GM19351 (cell line): ENCODE data around the gene PALD1.
"Not testable (repeated sequence)": the region's sequence is repeated elsewhere in the genome, so short reads cannot be mapped to it uniquely, and the experiment has no call there.

Experiments used
- ATAC-seq: cut with Tn5 transposase; IDR thresholded peaks from one replicate; pipeline ENCODE4 v1.9.1; 2021; ENCODE audit warnings: mild to moderate bottlenecking, moderate library complexity; ENCODE audit not compliant: unreplicated experiment

The PALD1 gene

DNA sequence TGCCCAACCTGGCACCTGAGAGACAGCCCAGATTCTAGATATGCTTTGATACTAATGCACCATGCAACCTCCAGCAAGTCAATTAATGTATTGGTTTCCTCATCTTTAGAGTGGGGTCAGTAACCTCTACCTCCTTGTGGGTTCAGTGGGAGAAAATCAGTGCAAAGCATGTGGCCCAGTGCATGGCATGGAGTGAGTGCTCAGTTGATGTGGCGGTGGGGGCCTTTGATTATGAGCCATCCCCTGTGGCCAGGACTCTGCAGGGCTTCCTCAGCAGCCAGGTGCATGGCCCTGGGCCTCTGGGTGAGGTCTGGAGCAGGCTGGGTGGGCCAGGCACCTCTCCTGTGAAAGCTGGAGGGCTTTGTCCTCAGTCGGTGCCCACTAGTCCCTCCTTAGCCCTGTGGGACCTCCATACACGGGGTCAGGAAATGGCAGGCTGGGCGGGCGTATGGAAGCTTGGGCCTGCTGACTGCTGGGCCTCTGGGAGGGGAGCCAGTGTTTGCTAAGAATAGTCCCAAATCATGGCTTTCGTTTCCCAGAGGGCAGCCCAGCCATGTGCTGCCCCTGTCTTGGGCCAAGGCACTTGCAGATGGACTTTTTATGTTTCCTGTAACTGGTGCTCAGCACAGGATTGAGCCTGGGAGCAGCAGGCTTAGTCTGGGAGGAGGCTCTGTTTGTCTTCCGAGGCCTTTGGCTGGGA lies 3.4 kb downstream of the PALD1 start:
- no peak for ATAC-seq

DNA sequence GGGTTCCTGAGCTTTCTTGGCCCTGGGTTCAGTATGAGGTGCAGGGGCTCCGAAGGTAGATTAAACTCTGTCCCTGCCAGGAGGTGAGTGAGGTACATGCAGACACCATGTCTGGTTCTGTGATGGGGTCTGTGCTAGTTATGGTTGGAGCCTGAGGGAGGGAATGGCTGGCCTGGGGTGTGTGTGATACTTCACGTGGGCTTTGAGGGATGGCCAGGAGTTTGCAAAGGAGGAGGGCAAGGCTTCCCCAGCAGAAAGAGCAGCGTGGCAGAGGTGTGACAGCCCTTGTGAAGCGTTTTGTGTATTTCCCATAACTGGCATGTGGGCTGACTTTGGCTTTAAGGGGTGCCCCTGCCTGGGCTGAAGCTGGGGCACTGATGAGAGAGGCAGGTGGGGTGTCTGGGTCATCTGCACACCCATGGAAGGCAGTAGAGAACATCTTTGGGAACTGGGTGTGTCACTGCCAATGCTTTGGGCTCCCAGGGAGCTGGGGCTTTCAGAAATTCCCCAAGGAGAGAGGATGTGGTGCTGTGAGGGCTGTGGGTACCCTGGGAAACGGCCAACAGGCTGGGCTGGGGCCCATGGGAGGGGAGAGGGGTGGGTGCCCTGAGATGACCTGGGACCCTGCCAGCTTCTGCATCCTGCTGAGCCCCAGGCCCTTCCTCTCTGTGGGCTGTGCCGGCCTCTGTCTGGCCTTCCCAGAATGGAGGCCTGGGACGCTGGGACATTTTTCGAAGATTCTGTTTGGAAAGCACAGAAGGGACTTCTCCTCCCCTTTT lies 4.6 kb downstream of the PALD1 start:
- ATAC-seq, result no peak

DNA sequence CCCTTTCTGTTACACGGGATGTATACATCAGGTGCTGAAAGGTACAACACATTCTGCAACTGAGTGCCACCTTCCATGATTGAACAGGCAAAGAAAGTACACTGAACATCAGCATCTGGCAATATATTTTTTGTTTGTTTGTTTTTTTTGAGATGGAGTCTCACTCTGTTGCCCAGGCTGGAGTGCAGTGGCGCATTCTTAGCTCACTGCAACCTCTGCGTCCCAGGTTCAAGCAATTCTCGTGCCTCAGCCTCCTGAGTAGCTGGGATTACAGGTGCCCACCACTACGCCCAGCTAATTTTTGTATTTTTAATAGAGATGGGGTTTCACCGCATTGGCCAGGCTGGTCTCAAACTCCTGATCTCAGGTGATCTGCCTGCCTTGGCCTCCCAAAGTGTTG lies 5.3 kb downstream of the PALD1 start:
- not testable (repeated sequence) for ATAC-seq

DNA sequence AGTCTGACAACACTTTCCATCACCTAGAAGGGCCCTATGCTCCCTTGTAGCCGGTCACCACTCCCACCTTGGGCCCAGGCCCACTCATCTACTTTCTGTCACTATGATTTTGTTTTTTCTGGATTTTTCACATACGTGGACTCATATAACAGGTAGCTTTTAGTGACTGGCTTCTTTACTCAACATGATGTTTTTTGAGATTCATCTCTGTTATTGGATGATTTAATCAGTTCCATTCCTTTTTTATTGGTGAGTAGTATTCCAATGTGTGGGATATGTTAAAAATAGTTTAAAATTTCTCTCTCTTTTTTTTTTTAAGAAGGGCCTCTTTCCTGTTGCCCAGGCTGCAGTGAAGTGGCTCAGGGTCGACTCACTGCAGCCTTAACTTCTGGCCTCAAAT lies 9.3 kb downstream of the PALD1 start:
- ATAC-seq, result no peak

DNA sequence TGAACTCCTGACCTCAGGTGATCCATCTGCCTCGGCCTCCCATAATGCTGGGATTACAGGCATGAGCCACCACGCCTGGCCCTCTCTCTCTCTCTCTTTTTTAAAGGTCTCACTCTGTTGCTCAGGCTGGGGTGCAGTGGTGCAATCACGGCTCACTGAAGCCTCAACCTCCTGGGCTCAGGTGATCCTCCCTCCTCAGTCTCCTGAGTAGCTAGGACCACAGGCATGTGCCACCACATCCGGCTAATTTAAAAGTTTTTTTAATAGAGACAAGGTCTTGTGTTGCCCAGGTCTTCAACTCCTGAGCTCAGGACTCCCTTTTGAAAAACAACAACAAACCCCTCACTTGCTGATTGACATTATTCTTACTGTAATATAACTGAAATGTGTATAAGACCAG lies 11.6 kb downstream of the PALD1 start:
- no peak for ATAC-seq

DNA sequence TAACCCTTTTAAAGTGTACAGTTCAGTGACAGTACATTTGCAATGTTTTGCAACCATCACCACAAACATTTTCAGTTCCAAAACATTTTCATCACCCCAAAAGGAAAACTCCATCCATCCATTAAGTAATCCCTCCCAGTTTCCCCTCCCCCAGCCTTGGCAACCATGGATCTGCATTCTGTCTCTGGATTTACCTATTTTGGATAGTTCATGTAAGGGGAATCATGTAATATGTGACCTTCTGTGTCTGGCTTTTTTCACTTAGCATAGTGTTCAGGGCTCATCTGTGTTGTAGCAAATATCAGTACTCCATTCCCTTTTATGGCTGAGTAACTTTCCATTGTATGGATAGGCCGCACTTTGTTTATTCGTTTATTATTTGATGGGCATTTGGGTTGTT lies 13.0 kb downstream of the PALD1 start:
- ATAC-seq, result no peak

DNA sequence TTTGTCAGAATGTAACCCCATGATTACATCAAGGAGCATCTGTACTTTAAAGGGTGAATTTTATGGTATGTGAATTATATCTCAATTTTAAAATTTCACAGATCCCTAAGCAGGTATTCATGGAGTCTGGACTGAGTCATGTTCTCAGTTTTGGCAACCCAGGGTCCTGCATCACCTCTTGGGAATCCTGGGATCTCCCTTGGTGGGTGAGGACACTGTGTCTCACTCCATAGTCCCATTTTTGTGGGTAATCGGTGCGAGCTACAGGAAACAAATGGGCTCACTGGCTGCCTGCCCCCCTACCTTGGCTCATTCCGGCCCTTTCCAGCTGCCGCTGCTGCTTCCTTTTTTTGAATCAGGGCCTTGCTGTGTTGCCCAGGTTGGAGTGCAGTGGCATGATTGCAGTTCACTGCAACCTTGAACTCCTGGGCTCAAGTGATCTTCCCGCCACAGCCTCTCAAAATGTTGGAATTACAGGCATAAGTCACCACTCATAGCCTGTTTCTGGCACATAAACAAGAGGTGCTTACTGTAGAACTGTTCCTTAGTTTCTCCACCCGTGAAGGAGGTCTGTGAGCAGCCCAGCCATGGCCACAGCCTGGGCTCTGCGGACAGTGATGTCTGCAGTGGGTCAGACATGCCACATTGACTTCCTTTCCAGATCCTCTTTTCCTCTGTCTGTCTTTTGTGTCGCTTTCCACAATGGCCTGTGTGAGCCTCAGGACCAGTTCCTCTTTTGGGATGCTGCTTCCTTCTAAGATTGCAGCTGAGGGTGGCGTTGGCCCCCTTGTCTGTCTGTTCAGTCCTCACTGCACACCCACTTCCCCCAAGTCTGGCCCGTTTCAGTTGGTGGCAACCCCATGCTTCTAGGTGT lies 14.5 kb downstream of the PALD1 start:
- ATAC-seq, result peak; percentile 37

DNA sequence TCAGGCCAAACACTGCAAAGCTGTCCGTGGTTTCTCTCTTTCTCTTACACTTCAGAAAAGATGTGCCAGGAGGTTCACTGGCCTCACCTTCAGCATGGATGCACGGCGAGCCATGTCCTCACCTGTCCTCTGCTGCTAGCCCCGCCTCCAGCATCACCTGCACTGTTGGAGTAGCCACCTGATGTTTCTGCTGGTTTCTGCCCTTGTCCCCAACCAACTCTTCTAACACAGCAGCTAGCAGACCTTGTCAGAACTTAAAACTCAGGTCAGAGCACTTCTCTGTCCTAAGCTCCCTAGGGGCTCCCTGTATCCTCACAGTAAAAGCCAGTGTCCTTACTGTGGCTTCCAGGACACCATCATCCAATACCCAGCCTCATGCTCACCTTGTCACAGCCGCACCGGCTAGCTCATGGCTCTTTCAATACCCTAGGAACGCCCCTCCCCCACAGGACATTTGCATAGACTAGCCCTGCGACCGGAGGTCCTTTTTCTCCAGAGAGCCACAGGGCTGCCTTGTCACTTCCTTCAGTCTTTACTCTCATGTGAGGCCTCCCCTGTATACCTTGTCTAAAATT lies 15.2 kb downstream of the PALD1 start:
- ATAC-seq, result peak; percentile 83

DNA sequence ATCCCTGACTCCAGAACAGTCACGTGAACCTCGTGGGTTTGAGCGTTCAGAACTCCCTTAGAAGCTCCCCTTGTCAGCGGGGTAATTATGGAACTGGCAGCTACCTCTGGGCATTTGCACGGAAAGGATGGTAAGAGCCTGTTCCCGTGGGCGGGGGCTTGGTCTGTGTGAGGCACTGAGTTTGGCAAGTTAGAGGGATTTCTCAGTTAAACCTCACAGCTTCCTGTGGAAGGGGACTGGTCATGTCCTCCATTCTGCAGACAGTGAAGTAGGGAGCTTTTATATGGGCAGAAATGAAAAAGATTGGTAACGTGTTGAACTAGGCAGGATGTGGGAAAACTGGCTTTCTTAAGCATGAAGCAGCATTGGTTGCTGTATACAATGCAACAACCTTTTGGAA lies 16.0 kb downstream of the PALD1 start:
- ATAC-seq, result no peak

DNA sequence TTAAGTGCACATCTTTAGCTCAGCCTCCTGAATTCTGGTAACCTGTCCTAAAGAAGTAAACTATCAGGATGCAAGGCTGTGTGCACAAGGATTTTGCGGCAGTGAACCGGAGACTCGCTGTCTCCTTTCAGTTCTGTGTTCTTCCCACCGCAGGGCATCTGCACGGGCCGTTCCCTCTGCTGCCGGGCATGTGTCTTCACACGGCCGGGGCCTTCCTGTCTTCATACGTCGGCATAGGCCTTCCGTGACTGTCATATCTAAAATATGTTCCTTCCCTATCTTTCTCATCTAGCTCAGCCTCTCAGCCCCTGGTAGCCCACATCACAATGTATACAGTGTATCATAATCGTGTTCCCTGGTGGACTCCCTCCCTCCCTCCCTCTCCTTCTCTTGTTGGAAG lies 16.4 kb downstream of the PALD1 start:
- ATAC-seq, result no peak

DNA sequence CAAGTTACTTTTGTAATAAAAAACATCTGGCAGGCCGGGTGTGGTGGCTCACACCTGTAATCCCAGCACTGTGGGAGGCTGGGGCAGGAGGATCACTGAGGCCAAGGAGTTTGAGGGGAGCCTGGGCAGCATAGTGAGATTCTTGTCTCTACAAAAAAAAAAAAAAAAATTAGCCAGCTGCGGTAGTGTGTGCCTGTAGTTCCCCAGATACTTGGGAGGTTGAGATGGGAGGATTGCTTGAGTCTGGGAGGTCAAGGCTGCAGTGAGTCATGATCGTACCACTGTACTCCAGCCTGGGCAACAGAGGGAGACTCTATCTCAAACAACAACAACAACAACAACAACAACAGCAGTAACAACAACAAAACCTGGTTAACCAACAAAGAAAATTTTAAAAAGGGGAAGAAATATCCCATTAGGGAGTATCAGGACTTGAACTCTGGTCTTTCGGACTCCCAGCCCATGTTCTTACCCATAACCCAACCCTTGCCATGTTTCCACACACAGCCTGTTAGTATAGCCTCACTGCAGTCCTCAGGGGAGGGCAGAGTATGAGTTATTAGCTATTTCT lies 17.2 kb downstream of the PALD1 start:
- ATAC-seq, result no peak

DNA sequence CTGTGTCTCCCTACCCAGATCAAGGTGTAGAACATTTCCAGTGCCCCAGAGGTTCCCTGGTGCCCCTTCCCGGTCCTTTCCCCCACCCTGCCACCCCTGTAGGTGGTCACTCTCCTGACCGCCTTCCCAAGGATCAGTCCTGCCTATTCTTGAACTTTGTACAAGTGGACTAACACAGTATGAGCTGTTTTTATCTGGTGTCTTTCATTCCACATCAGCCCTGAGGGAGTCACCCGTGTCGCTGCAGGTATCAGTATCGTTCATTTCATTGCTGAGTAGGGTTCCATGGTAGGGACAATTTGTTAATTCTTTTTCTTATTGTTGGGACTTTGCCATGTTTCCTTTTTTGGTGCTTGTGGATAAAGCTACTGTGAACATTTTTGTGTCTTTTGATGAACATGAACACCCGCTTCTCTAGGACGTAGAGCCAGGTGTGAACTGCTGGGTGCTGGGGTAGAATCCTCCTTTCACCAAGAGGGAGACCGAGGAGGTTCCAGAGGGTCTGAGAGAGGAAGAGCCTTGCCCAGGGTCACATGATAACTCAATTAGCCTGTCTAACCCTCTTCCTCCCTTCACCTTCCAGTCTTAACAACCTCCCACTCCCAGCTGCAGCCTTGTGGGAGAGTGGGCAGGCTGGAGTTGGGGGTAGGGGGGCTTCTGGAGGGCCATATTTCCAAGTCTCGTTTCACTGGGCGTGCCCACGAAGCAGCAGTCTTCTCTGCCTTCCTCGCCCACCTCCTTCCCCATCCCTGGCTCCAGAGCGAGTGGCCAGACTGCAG lies 18.0 kb downstream of the PALD1 start:
- ATAC-seq, result no peak

DNA sequence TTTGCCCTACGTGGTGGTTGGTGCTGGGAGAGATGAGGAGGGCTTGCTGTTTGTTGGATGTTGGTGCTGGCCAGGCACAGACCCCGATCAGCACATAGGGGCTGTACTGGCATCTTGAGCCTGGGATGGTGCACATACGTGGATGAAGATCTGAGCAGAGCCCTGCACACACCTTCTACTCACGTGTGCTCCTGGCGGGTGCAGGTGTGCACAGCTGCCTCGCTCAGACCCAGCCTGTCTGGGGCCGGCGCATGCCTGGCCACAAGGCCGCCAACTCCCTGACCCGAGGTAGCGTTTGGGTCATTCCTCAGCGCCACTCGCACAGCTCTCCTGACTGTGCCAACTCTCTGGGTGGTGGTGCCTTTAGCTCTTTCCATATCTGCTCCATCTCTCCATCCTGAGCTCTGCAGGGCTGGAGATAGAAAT lies 18.6 kb downstream of the PALD1 start:
- no peak for ATAC-seq

DNA sequence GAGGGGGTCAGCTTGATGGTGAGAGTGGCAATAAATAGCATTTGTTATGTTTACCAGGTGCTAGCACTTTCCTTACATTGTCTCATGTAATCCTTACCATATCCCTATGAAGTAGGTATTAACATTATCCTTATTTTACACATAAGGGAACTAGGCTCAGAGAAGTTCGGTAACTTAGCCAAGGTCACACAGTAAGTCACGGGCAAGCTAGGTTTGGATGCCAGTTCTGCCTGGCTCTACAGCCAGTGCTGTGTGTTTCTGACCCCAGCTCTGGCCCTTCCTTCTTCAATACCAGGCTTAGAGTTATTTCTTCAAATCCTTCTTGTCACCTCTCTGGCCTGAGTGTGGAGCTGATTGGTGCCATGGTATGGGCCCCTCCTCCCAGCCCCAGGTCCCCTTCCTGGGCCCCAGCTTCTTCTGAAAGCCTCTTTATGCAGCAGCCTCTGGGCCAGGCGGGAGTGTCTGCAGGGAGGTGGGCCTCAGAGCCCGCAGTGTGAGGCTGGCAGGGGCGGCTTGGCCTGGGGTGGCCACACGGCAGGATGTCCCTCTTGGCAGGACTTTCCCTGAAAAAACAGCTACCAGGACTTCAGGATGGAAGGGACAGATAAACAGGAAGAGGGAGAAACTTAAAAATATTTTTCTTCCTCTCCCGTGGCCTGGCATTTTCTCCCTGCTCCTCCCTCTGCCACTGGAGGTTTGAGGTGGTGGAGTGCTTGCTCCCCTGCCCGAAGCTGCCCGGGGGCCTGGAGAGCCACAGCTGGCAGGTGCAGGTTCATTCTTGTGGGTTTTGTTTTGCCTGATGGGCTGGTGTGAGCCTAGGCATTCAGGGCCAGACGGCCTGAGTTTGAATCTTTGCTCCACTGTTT lies 20.6 kb downstream of the PALD1 start:
- ATAC-seq, result no peak

DNA sequence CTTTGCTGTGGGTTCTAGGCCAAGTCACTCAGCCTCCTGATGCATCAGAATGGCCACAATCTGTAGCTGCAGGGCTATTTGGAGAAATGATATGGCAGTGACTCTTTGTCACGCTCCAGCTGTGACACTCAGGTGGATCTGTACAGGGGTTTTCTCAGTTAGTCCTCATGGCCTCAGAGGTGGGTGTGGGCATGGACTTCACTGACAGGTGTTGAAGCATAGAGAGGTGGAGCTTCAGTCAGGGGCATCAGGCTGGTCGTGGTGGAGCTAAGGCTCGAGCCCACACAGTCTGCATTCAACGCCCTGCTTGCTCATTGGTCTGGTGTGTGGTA lies 21.2 kb downstream of the PALD1 start:
- no peak for ATAC-seq

DNA sequence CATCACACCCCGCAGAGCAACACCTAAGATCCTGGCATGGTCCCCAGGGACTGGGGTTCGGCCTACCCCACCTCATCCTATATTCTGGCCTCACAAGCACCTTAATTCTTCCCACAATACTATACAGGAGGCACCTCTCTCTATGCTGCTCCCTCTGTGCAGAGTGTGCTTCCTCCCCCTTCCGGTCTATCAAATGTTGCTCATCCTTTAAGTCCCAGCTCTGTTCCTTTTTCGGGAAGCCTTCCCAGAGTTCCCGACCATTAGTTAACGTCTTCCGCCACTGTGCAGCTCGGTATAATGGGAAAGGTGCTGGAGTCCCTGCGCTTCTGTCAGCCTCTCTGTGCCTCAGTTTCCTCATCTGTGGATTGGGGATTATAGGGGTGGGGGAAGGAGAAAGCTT lies 21.8 kb downstream of the PALD1 start:
- no peak for ATAC-seq

DNA sequence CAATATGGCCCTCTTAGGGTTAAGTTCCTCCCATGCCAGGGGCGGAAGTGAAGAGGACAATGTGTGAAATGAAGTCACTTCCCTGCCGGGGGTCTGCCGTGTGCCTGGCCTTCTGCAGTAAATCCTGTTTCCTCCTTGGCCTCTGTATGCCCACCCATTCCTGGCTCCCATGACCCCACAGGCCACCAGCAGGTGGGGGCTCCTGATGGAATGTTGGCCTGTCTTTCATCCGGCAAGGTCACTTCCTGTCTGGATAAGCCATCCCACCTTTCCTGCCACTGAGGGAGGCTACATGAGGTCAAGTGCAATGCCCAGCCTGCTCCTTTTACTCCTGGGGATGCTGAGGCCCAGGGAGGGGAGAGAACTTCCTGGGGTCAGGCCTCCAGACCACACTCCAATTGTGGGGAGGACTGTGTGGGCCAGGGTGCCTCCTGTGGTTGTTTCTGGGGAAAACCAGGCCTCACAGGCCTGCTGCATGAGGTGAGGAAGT lies 22.3 kb downstream of the PALD1 start:
- ATAC-seq, result no peak

DNA sequence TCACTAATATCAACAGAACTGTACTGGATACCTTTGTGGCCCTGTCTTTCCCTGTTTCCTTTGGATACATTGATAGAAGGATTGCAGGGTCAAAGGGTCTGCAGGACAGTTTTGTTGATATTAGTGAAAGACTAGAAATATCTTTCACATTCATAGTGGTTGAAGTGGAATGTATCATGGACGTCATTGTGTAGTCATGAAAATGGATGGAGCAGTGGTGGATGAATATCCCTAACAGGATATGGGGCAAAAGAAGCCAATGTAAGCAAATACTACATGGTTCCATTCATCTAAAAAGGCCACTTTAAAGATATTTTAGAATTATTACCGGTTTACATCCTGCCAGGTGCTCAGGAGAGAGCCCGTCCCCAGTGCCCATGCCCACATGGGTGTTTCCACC lies 23.8 kb downstream of the PALD1 start:
- no peak for ATAC-seq

DNA sequence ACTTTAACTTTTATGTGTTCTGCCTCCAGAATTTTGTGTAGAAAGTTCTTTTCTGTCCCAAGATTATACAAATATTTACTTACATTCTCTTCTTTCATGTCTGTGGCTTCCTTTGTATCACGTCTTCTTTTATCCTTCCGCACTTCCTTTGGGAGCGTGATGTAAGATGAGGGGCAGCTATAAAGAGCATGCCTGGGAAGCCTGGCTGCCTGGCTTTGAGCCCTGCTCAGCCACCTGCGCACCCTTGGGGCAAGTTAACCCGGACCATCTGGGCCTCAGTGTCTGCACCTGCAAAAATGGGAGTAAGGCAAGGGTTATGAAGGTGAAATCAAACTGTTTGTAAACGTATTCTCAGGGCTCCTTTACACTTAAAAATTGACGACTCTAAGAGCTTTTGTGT lies 25.2 kb downstream of the PALD1 start:
- no peak for ATAC-seq
